Embryonic facial prominence (tissue), 1 donor: ENCODE measurements around the gene OGFOD3.

ENCODE experiments used
- DNase-seq: peaks from one replicate; pipeline ENCODE4 v3.0.0-alpha.2; 2016; ENCODE audit errors: extremely low spot score

OGFOD3 gene

GRCh38 chr17:82406131-82406671 lies 12.2 kb downstream of the OGFOD3 start:
- no peak for DNase-seq

- DNase-seq, result no peak
Measured at GRCh38 chr17:82405051-82405450, 13.3 kb downstream of the OGFOD3 start.

GRCh38 chr17:82403662-82404660 lies 14.4 kb downstream of the OGFOD3 start:
- no peak for DNase-seq

- DNase-seq, result no peak
Measured at GRCh38 chr17:82402865-82403264, 15.5 kb downstream of the OGFOD3 start.

GRCh38 chr17:82400830-82401229 lies 17.6 kb downstream of the OGFOD3 start:
- DNase-seq, result no peak

GRCh38 chr17:82400206-82400605 lies 18.2 kb downstream of the OGFOD3 start:
- DNase-seq, result no peak

- DNase-seq, result no peak
Measured at GRCh38 chr17:82399601-82400101, 18.7 kb downstream of the OGFOD3 start.

GRCh38 chr17:82399041-82399441 lies 19.3 kb downstream of the OGFOD3 start:
- DNase-seq, result peak; percentile 51

- DNase-seq, result no peak
Measured at GRCh38 chr17:82397449-82398335, 20.7 kb downstream of the OGFOD3 start.

- no peak for DNase-seq
Measured at GRCh38 chr17:82396601-82397435, 21.6 kb downstream of the OGFOD3 start.

- DNase-seq, result no peak
Measured at GRCh38 chr17:82394278-82394677, 24.1 kb downstream of the OGFOD3 start.

GRCh38 chr17:82392941-82393340 lies 25.4 kb downstream of the OGFOD3 start:
- DNase-seq, result no peak

GRCh38 chr17:82392209-82392920 lies 26.0 kb downstream of the OGFOD3 start:
- DNase-seq, result no peak

- no peak for DNase-seq
Measured at GRCh38 chr17:82391496-82392066, 26.8 kb downstream of the OGFOD3 start.

- no peak for DNase-seq
Measured at GRCh38 chr17:82390860-82391435, 27.4 kb downstream of the OGFOD3 start.

GRCh38 chr17:82390015-82390859 lies 28.1 kb downstream of the OGFOD3 start:
- no peak for DNase-seq

- no peak for DNase-seq
Measured at GRCh38 chr17:82389379-82389778, 29.0 kb downstream of the OGFOD3 start.

GRCh38 chr17:82388922-82389283 lies 29.5 kb downstream of the OGFOD3 start:
- no peak for DNase-seq
